Nephron (organoid): ENCODE results near the gene STARD10.

Experiments
- H3K27ac Mint-ChIP-seq, 3 experiments: 2 replicates each; pipeline ENCODE4 v1.8.0; 2020; ENCODE audit warnings: mixed read lengths in 3 of 3, mild to moderate bottlenecking in 2 of 3, moderate library complexity in 1 of 3
- H3K27me3 Mint-ChIP-seq: 2 replicates; pipeline ENCODE4 v1.8.0; 2021; ENCODE audit warnings: low read depth, mild to moderate bottlenecking, moderate library complexity, mixed read lengths
- H3K36me3 Mint-ChIP-seq: 2 replicates; pipeline ENCODE4 v1.8.0; 2020; ENCODE audit warnings: low read depth, mixed read lengths
- H3K4me1 Mint-ChIP-seq: 2 replicates; pipeline ENCODE4 v1.8.0; 2020; ENCODE audit warnings: mixed read lengths
- H3K4me3 Mint-ChIP-seq, 3 experiments: 2 replicates each; pipeline ENCODE4 v1.8.0; 2020; ENCODE audit warnings: mild to moderate bottlenecking in 3 of 3, mixed read lengths in 3 of 3, moderate library complexity in 2 of 3
- H3K9me3 Mint-ChIP-seq: 2 replicates; pipeline ENCODE4 v1.8.0; 2020; ENCODE audit warnings: mixed read lengths
- TF ChIP-seq, protein P1 (sequence below), 3 experiments: fragments of 200-600 bp; sonication (generic); IDR thresholded peaks; one replicate each; pipeline ENCODE4 v1.5.0; 2021; ENCODE audit warnings: antibody characterized with exemption in 3 of 3; ENCODE audit not compliant: unreplicated experiment in 3 of 3

Gene STARD10

DNA sequence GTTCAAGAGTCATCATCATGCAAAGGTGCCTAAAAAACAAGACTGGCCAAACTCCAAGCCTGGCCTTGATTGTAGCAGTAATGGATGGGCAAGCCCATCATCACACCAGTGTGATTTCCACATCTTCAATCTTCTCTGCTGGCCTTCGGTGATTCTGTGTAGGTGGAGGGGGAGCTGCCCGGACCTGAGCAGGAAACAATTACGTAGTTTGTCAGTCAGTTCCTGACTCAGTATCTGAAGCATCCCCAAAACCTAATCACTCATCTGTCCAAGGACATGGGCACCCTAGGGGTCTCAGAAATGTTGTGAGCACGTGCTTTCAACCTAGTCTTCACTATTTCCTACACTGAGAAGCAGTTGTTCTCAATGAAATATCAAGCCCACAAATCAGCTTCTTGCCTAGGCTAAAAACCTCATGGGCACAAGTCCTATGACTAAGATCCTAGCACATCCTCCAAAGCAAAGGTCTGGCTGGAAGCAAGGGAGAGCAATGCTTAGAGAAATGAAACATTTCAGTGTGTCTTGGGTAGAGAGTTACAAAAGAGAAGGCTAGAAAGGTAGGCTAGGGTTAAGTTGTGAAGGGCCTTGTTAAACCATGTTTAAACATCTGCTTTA is 45.0 kb upstream of the STARD10 start:
- TF ChIP-seq, protein P1, sequence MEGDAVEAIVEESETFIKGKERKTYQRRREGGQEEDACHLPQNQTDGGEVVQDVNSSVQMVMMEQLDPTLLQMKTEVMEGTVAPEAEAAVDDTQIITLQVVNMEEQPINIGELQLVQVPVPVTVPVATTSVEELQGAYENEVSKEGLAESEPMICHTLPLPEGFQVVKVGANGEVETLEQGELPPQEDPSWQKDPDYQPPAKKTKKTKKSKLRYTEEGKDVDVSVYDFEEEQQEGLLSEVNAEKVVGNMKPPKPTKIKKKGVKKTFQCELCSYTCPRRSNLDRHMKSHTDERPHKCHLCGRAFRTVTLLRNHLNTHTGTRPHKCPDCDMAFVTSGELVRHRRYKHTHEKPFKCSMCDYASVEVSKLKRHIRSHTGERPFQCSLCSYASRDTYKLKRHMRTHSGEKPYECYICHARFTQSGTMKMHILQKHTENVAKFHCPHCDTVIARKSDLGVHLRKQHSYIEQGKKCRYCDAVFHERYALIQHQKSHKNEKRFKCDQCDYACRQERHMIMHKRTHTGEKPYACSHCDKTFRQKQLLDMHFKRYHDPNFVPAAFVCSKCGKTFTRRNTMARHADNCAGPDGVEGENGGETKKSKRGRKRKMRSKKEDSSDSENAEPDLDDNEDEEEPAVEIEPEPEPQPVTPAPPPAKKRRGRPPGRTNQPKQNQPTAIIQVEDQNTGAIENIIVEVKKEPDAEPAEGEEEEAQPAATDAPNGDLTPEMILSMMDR (IDR thresholded peaks at IDR 0.05; ENCODE audit: unreplicated experiment in 3 of 3) = no peak
- Mint-ChIP-seq H3K4me3 (no peak overlapping the region), H3K36me3 (peaks cover 53% of the 10 kb centered on the region), H3K27ac (peak overlapping the region in 1 of 3 experiments; percentile 3), H3K9me3 (no peaks in the 10 kb centered on the region), H3K27me3 (no peaks in the 10 kb centered on the region), H3K4me1 (peaks cover 40% of the 10 kb centered on the region)

DNA sequence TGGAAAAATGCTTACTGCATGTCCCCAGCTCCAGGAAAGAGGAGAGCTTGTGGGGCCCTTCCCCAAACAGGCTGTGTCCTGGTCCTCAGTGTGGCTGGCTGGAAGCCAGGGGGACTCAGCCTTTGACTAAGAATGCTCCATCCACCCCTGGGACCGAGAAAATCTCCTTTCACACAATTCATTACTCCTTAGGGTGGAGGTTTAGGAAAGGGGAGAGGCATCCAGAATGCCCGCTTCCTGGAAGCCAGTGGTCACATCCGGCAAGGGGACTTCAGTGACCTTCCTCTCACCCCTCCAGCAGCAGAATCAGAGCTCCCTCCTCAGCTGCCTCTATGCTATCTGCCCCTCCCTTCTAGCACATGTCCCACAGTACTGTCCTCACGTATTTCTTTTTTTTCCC is 42.3 kb upstream of the STARD10 start:
- H3K27me3 Mint-ChIP-seq = no peaks in the 10 kb centered on the region
- H3K4me1 Mint-ChIP-seq = peaks cover 39% of the 10 kb centered on the region
- peak overlapping the region in 1 of 3 experiments; percentile 1 for H3K4me3 Mint-ChIP-seq
- peak overlapping the region; percentile 79 to 88 (median 88) for H3K27ac Mint-ChIP-seq
- TF ChIP-seq, protein P1 (IDR thresholded peaks at IDR 0.05; ENCODE audit: unreplicated experiment in 3 of 3) = no peak
- H3K9me3 Mint-ChIP-seq = no peaks in the 10 kb centered on the region
- H3K36me3 Mint-ChIP-seq = peaks cover 34% of the 10 kb centered on the region

DNA sequence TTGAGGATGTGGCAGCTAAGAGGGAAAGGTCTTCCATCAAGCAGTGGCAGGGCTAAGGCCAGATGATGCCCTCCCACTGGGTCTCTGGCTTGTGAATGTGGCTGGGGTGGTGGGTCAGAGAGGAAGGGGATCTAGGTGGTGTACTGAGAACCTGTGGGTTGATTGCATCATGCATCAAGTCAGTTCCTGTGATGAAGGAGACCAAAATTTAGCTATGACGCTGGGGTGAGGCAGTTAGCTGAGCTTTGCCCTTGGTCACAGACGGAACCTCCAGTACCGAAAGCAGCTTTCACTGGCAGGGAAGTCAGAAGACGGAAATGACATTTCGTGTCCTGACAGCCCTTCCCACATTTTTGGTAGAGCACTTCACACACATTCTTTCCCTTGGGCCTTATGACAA is 41.1 kb upstream of the STARD10 start:
- Mint-ChIP-seq H3K36me3 (peaks cover 26% of the 10 kb centered on the region), H3K27me3 (no peaks in the 10 kb centered on the region), H3K9me3 (no peaks in the 10 kb centered on the region), H3K4me3 (no peak overlapping the region), H3K27ac (peak overlapping the region; percentile 74 to 99 (median 88)), H3K4me1 (peaks cover 39% of the 10 kb centered on the region)
- TF ChIP-seq, protein P1 (IDR thresholded peaks at IDR 0.05; ENCODE audit: unreplicated experiment in 3 of 3) = no peak

DNA sequence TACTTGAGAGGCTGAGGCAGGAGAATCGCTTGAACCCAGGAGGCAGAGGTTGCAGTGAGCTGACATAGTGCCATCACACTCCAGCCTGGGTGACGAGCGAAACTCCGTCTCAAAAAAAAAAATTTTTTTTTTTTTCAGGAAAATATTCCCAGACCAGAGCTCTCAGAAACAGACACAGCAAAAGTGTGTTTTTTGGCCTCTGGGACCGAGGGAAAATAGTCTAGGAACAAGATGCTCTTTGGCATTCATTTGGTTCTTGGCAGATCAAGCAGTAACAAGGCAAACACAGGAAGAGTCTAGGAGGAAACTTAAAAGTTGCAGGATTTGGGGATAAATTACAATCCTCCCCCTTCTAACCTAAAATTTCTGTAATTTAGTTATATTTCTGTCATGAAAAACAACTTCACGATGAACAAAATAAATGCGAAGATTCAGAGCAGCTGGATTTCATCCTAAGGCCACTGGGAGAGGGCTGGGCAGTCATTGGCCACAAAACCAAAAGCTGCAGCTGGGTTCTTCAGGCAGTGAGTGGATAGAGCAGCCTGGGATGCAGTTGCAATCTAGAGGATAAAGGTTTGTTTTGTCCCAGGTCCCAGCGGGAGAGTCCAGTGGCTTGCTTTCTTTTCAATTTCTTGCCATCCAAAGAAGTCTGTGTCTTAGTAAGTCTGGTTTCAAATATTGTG is 40.1 kb upstream of the STARD10 start:
- Mint-ChIP-seq H3K4me3 (peak overlapping the region in 2 of 3 experiments; percentile 3 to 43), H3K4me1 (peaks cover 39% of the 10 kb centered on the region), H3K9me3 (no peaks in the 10 kb centered on the region), H3K27me3 (no peaks in the 10 kb centered on the region), H3K36me3 (peaks cover 17% of the 10 kb centered on the region), H3K27ac (peak overlapping the region; percentile 74 to 99 (median 88))
- TF ChIP-seq, protein P1 (IDR thresholded peaks at IDR 0.05; ENCODE audit: unreplicated experiment in 3 of 3) = no peak

DNA sequence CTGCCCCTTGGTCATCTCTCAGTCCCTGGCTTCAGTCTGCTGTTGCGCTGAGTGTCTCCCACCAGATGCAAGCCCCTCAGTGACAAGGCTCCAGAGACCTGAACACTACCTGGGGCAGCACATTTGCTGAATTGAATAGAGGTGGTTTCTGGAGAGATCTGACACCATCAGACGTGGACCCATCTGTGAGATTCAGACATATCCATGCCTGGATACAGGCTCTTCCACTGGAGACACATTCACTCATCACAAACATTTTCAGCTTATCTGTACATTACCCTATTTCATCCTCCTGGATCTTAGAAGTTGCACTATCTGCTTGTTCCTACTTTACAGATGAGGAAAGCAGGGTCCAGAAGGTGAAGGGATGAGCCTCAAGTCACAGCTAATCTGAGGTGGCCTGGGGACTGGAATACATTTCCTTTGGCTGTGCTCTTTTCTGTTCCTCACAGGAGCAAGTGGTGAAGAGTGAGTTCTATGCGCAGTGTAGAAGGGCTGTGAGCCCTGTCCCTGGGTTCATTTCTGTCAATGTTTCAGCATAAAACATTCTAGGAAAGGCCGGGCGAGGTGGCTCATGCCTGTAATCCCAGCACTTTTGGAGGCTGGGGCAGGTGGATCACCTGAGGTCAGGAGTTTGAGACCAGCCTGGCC is 39.4 kb upstream of the STARD10 start:
- Mint-ChIP-seq H3K27me3 (no peaks in the 10 kb centered on the region), H3K4me1 (peaks cover 39% of the 10 kb centered on the region), H3K36me3 (peaks cover 10% of the 10 kb centered on the region), H3K9me3 (no peaks in the 10 kb centered on the region), H3K4me3 (no peak overlapping the region), H3K27ac (peak overlapping the region; percentile 76 to 88 (median 79))
- TF ChIP-seq, protein P1 (IDR thresholded peaks at IDR 0.05; ENCODE audit: unreplicated experiment in 3 of 3) = no peak
